Liver (tissue), 3 donors: Measurements from ENCODE around the gene LANCL3.

ENCODE experiments used
- EGR1 ChIP-seq, 2 donors: IDR thresholded peaks; 2 replicates each; pipeline ENCODE4 v1.6.1; 2016 to 2018; ENCODE audit warnings: antibody characterized with exemption in 2 of 2, low read depth in 2 of 2
- RAD21 ChIP-seq, 2 donors: IDR thresholded peaks; 2 replicates each; pipeline ENCODE4 v1.6.1; 2016; ENCODE audit warnings: antibody characterized with exemption in 2 of 2, mild to moderate bottlenecking in 2 of 2
- RXRA ChIP-seq, 2 donors: IDR thresholded peaks; 2 replicates each; pipeline ENCODE4 v1.6.1; 2017 to 2018; ENCODE audit warnings: antibody characterized with exemption in 2 of 2, mild to moderate bottlenecking in 1 of 2
- TAF1 ChIP-seq: conservative IDR thresholded peaks from 2 replicates; pipeline ENCODE4 v1.6.1; 2016; ENCODE audit warnings: antibody characterized with exemption, mild to moderate bottlenecking
- TF ChIP-seq, protein P1 (sequence below): IDR thresholded peaks from 2 replicates; pipeline ENCODE4 v1.6.1; 2016; ENCODE audit warnings: antibody characterized with exemption, mild to moderate bottlenecking
- TF ChIP-seq, protein P2 (sequence below): fragments of 150-350 bp; IDR thresholded peaks from 2 replicates; pipeline ENCODE4 v1.5.1; 2017; ENCODE audit warnings: improper control_type of control experiment, low read depth, low read length; ENCODE audit not compliant: missing input control
- TF ChIP-seq, protein P3 (sequence below): IDR thresholded peaks from 2 replicates; pipeline ENCODE4 v1.6.1; 2016; ENCODE audit warnings: antibody characterized with exemption
- donor health status: healthy.
- donor health status: healthy.

DNA sequence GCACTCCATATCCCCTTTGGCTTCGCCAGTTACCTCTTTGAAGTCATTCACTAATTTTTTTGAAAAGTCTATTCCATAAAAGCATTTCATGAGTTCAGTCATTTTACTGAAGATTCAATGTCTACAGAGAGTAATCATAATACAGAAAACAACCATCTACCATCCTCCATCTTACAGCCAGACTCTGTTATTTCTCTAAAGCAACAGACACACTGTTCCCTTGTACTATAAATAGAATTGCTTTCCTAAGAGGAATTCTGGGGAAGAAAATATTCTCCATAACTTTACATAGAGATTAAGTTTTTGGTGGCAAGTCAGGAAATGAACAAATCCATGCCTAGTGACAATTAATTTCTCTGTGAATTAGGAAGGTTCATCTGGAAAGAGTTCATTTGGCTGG, 151.1 kb downstream of the LANCL3 start:
- TF ChIP-seq, protein P1, sequence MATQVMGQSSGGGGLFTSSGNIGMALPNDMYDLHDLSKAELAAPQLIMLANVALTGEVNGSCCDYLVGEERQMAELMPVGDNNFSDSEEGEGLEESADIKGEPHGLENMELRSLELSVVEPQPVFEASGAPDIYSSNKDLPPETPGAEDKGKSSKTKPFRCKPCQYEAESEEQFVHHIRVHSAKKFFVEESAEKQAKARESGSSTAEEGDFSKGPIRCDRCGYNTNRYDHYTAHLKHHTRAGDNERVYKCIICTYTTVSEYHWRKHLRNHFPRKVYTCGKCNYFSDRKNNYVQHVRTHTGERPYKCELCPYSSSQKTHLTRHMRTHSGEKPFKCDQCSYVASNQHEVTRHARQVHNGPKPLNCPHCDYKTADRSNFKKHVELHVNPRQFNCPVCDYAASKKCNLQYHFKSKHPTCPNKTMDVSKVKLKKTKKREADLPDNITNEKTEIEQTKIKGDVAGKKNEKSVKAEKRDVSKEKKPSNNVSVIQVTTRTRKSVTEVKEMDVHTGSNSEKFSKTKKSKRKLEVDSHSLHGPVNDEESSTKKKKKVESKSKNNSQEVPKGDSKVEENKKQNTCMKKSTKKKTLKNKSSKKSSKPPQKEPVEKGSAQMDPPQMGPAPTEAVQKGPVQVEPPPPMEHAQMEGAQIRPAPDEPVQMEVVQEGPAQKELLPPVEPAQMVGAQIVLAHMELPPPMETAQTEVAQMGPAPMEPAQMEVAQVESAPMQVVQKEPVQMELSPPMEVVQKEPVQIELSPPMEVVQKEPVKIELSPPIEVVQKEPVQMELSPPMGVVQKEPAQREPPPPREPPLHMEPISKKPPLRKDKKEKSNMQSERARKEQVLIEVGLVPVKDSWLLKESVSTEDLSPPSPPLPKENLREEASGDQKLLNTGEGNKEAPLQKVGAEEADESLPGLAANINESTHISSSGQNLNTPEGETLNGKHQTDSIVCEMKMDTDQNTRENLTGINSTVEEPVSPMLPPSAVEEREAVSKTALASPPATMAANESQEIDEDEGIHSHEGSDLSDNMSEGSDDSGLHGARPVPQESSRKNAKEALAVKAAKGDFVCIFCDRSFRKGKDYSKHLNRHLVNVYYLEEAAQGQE = no peak
- TF ChIP-seq, protein P2, sequence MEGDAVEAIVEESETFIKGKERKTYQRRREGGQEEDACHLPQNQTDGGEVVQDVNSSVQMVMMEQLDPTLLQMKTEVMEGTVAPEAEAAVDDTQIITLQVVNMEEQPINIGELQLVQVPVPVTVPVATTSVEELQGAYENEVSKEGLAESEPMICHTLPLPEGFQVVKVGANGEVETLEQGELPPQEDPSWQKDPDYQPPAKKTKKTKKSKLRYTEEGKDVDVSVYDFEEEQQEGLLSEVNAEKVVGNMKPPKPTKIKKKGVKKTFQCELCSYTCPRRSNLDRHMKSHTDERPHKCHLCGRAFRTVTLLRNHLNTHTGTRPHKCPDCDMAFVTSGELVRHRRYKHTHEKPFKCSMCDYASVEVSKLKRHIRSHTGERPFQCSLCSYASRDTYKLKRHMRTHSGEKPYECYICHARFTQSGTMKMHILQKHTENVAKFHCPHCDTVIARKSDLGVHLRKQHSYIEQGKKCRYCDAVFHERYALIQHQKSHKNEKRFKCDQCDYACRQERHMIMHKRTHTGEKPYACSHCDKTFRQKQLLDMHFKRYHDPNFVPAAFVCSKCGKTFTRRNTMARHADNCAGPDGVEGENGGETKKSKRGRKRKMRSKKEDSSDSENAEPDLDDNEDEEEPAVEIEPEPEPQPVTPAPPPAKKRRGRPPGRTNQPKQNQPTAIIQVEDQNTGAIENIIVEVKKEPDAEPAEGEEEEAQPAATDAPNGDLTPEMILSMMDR = no peak
- TF ChIP-seq EGR1 (IDR thresholded peaks at IDR 0.05; ENCODE audit: low read depth in 2 of 2) (no peak), RAD21 (IDR thresholded peaks at IDR 0.05) (no peak), TAF1 (no peak), RXRA (IDR thresholded peaks at IDR 0.05) (no peak)
- TF ChIP-seq, protein P3, sequence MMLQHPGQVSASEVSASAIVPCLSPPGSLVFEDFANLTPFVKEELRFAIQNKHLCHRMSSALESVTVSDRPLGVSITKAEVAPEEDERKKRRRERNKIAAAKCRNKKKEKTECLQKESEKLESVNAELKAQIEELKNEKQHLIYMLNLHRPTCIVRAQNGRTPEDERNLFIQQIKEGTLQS = no peak
